CD4-positive, alpha-beta T cell treated with Interleukin-4 for 1 hour (primary cell): ENCODE results near the gene GTPBP10.

Experiments used
- DNase-seq, 2 donors: peaks; one replicate each; pipeline ENCODE4 v3.0.0-alpha.2; 2020 to 2022

The GTPBP10 gene

GRCh38 chr7:90383861-90384260, 37.3 kb downstream of the GTPBP10 start:
- no peak for DNase-seq

- DNase-seq: no peak
These were observed 37.9 kb downstream of the GTPBP10 start for GRCh38 chr7:90384433-90384832.

GRCh38 chr7:90387470-90388240, 41.1 kb downstream of the GTPBP10 start:
- DNase-seq: no peak

- DNase-seq: no peak
These were observed 44.4 kb downstream of the GTPBP10 start for GRCh38 chr7:90390926-90391325.

GRCh38 chr7:90391488-90391887, 45.0 kb downstream of the GTPBP10 start:
- no peak for DNase-seq

GRCh38 chr7:90396420-90396819, 49.9 kb downstream of the GTPBP10 start:
- DNase-seq: no peak

- DNase-seq: no peak
These were observed 55.5 kb downstream of the GTPBP10 start for GRCh38 chr7:90401989-90402388.

- DNase-seq: no peak
These were observed 56.3 kb downstream of the GTPBP10 start for GRCh38 chr7:90402785-90403173.

GRCh38 chr7:90403174-90404113, 56.9 kb downstream of the GTPBP10 start, which contains the start of gene CLDN12:
CLDN12 (plus strand) TSS chr7:90403461; CDS start chr7:90412677, 9,216 bp downstream.
- peak; percentile 81 to 85 for DNase-seq

- no peak for DNase-seq
These were observed 58.3 kb downstream of the GTPBP10 start for GRCh38 chr7:90404777-90405176.

- no peak for DNase-seq
These were observed 60.9 kb downstream of the GTPBP10 start for GRCh38 chr7:90407484-90407821.

- DNase-seq: no peak
These were observed 61.6 kb downstream of the GTPBP10 start for GRCh38 chr7:90408142-90408541.

GRCh38 chr7:90409667-90410066, 63.2 kb downstream of the GTPBP10 start:
- DNase-seq: no peak

GRCh38 chr7:90411510-90411909, 65.0 kb downstream of the GTPBP10 start:
- DNase-seq: no peak

- no peak for DNase-seq
These were observed 66.1 kb downstream of the GTPBP10 start for GRCh38 chr7:90412458-90413184.

- DNase-seq: no peak
These were observed 66.6 kb downstream of the GTPBP10 start for GRCh38 chr7:90413185-90413528.

- DNase-seq: no peak
These were observed 75.1 kb downstream of the GTPBP10 start for GRCh38 chr7:90421651-90422050.

GRCh38 chr7:90424720-90425119, 78.2 kb downstream of the GTPBP10 start:
- no peak for DNase-seq

- DNase-seq: no peak
These were observed 78.9 kb downstream of the GTPBP10 start for GRCh38 chr7:90425376-90425775.

GRCh38 chr7:90430614-90431460, 84.3 kb downstream of the GTPBP10 start:
- no peak for DNase-seq

- no peak for DNase-seq
These were observed 86.2 kb downstream of the GTPBP10 start for GRCh38 chr7:90432752-90433151.

- no peak for DNase-seq
These were observed 86.7 kb downstream of the GTPBP10 start for GRCh38 chr7:90433221-90433620.
